HepG2 (cell line): ENCODE measurements around the gene HDAC5. TPM values are rescaled to one million over a fixed set of nuclear protein-coding genes. Genes with fewer than 3 reads are reported as not detected.

Experiments
- ATF1 ChIP-seq: IDR thresholded peaks from 2 replicates; pipeline ENCODE4 v1.6.1; 2016; ENCODE audit warnings: mild to moderate bottlenecking, control low read depth
- CENPX ChIP-seq: sonication (generic); formaldehyde crosslinking; IDR thresholded peaks from 2 replicates; pipeline ENCODE4 v1.9.0; 2021; ENCODE audit warnings: mild to moderate bottlenecking, missing genetic modification reagents, moderate library complexity
- GABPB1 ChIP-seq: IDR thresholded peaks from 2 replicates; pipeline ENCODE4 v1.6.1; 2016; ENCODE audit warnings: mild to moderate bottlenecking, missing genetic modification reagents, moderate library complexity, missing compliant biosample characterization
- ISL2 ChIP-seq: sonication (generic); formaldehyde crosslinking; IDR thresholded peaks from 2 replicates; pipeline ENCODE4 v1.5.0; 2020; ENCODE audit warnings: missing genetic modification reagents
- NCOA2 ChIP-seq: sonication (generic); formaldehyde crosslinking; IDR thresholded peaks from 2 replicates; pipeline ENCODE4 v1.8.0; 2022; ENCODE audit warnings: inconsistent platforms
- NR2F1 ChIP-seq, 2 experiments: fragments of 450-650 bp in 1 of 2; formaldehyde crosslinking in 1 of 2; IDR thresholded peaks; 2 replicates each; pipeline versions ENCODE4 v1.5.0 to v1.6.1; 2016 to 2020; ENCODE audit warnings: mild to moderate bottlenecking in 1 of 2, missing compliant biosample characterization in 1 of 2, missing genetic modification reagents in 1 of 2, moderate library complexity in 1 of 2
- RBM22 ChIP-seq: fragments of 200-400 bp; formaldehyde crosslinking; optimal IDR thresholded peaks from 2 replicates; pipeline ENCODE3; 2017; ENCODE audit warnings: mild to moderate bottlenecking, low read length, moderate library complexity
- SP5 ChIP-seq: IDR thresholded peaks from 2 replicates; pipeline ENCODE4 v1.6.1; 2016; ENCODE audit warnings: low read depth, borderline replicate concordance
- TCF7L2 ChIP-seq: IDR thresholded peaks from 2 replicates; pipeline ENCODE4 v1.6.1; 2011; ENCODE audit warnings: mild to moderate bottlenecking, low read depth, low read length, moderate library complexity
- ZNF138 ChIP-seq: sonication (generic); formaldehyde crosslinking; IDR thresholded peaks from 2 replicates; pipeline ENCODE4 v1.5.0; 2020; ENCODE audit warnings: mild to moderate bottlenecking, low read depth, missing genetic modification reagents
- ZNF619 ChIP-seq: sonication (generic); formaldehyde crosslinking; IDR thresholded peaks from 2 replicates; pipeline ENCODE4 v1.4.0; 2020; ENCODE audit warnings: mild to moderate bottlenecking, missing genetic modification reagents
- ZNF709 ChIP-seq: sonication (generic); formaldehyde crosslinking; IDR thresholded peaks from 2 replicates; pipeline ENCODE4 v1.5.0; 2020; ENCODE audit warnings: mild to moderate bottlenecking, missing genetic modification reagents
- ZNF782 ChIP-seq: sonication (generic); formaldehyde crosslinking; IDR thresholded peaks from 2 replicates; pipeline ENCODE4 v1.4.0; 2020; ENCODE audit warnings: missing genetic modification reagents, mild to moderate bottlenecking, borderline replicate concordance
- ZNF878 ChIP-seq: sonication (generic); formaldehyde crosslinking; IDR thresholded peaks from 2 replicates; pipeline ENCODE4 v1.8.1; 2023; ENCODE audit warnings: mild to moderate bottlenecking, missing genetic modification reagents, moderate library complexity
- ZNF891 ChIP-seq: sonication (generic); formaldehyde crosslinking; IDR thresholded peaks from 2 replicates; pipeline ENCODE4 v1.5.0; 2020; ENCODE audit warnings: mild to moderate bottlenecking, missing genetic modification reagents
- polyA plus RNA-seq, 8 experiments: library from polyadenylated mRNA; depleted of rRNA in 3 of 8; stranded (reverse) in 7 of 8; unstranded in 1 of 8; fragments of >200 nt; fragmentation: Illumina TruSeq in 4 of 8; extraction: Trizol in 4 of 8; gene quantifications; 2 replicates each; pipeline versions ENCODE4 v1.2.1 to v1.2.3, GENCODE V29; 2011 to 2016; ENCODE audit warnings: low read depth in 4 of 8, missing spikeins in 1 of 8, mixed read lengths in 1 of 8; ENCODE audit not compliant: insufficient read depth in 1 of 8
- total RNA-seq, 5 experiments: library from RNA; depleted of rRNA; stranded (reverse); fragments of >200 nt; fragmentation: Illumina TruSeq; extraction: Trizol; gene quantifications; 2 replicates each; pipeline ENCODE4 v1.2.3, GENCODE V29; 2016; ENCODE audit warnings: low read depth in 1 of 5
- TF ChIP-seq, protein P1 (sequence below): sonication (generic); formaldehyde crosslinking; IDR thresholded peaks from 2 replicates; pipeline ENCODE4 v1.4.0; 2020; ENCODE audit warnings: missing genetic modification reagents, borderline replicate concordance
- TF ChIP-seq, protein P2 (sequence below): sonication (generic); formaldehyde crosslinking; IDR thresholded peaks from 2 replicates; pipeline ENCODE4 v1.8.0; 2022; ENCODE audit warnings: low read depth, missing genetic modification reagents
- TF ChIP-seq, protein P3 (sequence below): sonication (generic); formaldehyde crosslinking; IDR thresholded peaks from 2 replicates; pipeline ENCODE4 v1.4.0; 2020; ENCODE audit warnings: missing genetic modification reagents; ENCODE audit errors: not compliant biosample characterization
- TF ChIP-seq, protein P4 (sequence below): sonication (generic); formaldehyde crosslinking; conservative IDR thresholded peaks from 2 replicates; pipeline ENCODE4 v1.4.0; 2020; ENCODE audit warnings: missing genetic modification reagents
- TF ChIP-seq, protein P5 (sequence below): sonication (generic); formaldehyde crosslinking; IDR thresholded peaks from 2 replicates; pipeline ENCODE4 v1.9.0; 2022; ENCODE audit warnings: low read depth, missing genetic modification reagents

Gene HDAC5
- total and polyA plus RNA-seq, 2 of the 13 experiments (the other 11 are each of a cell fraction or from before 2014, with no cell fraction given), result 46.4 to 85.4 TPM

DNA sequence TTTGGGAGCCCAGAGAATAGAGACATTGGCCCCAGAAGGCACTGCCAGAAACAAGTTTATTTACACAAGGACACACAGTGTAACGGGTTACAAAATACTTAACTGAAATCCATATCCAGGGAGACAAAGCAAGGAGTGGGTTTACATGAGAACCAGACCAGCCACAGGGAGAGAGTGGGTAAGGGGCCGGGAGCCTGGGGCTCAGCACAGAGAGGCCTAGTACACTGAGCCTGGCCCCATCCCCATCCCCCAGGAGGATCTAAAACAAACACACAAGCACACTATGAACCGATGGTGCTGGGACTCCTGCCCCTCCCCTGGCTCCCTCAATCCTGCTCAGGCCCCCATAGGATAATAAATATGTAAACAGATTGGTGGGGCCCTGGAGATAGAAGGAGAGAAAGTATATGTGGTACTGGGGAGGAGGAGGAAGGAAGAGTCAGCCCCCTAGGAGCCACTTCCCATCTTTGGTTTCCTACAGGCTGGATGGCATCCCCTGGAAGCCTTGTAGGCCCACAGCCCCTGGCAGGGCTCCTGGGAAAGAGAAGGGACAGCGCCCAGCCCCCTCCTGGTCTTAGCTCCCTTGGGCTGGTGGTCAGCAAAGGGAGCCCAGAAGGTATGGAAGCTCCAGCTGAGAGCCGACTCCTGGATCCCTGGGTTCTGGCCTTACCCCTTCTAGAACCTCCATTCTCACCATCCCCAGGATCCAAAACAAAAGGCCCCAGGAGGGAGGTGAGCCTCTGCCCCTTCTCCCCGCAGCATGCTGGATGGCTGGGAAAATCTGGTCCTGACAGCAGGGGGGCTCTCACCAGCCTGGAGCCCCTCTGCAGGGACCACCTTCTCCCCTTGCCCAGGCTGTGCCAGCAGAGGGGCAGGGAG lies 46.5 kb downstream of the HDAC5 start (continued):
- TF ChIP-seq, protein P1, sequence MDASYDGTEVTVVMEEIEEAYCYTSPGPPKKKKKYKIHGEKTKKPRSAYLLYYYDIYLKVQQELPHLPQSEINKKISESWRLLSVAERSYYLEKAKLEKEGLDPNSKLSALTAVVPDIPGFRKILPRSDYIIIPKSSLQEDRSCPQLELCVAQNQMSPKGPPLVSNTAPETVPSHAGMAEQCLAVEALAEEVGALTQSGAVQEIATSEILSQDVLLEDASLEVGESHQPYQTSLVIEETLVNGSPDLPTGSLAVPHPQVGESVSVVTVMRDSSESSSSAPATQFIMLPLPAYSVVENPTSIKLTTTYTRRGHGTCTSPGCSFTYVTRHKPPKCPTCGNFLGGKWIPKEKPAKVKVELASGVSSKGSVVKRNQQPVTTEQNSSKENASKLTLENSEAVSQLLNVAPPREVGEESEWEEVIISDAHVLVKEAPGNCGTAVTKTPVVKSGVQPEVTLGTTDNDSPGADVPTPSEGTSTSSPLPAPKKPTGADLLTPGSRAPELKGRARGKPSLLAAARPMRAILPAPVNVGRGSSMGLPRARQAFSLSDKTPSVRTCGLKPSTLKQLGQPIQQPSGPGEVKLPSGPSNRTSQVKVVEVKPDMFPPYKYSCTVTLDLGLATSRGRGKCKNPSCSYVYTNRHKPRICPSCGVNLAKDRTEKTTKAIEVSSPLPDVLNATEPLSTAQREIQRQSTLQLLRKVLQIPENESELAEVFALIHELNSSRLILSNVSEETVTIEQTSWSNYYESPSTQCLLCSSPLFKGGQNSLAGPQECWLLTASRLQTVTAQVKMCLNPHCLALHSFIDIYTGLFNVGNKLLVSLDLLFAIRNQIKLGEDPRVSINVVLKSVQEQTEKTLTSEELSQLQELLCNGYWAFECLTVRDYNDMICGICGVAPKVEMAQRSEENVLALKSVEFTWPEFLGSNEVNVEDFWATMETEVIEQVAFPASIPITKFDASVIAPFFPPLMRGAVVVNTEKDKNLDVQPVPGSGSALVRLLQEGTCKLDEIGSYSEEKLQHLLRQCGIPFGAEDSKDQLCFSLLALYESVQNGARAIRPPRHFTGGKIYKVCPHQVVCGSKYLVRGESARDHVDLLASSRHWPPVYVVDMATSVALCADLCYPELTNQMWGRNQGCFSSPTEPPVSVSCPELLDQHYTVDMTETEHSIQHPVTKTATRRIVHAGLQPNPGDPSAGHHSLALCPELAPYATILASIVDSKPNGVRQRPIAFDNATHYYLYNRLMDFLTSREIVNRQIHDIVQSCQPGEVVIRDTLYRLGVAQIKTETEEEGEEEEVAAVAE, result no peak
- TF ChIP-seq ZNF878 (CRISPR knock-in tag) (no peak; the same call in 1 of the 2 replicates), SP5 (peak; percentile 52; the same call in 1 of the 2 replicates), NCOA2 (no peak), ZNF619 (CRISPR knock-in tag) (no peak), ZNF782 (CRISPR knock-in tag) (no peak), TCF7L2 (no peak), ATF1 (CRISPR knock-in tag) (no peak), ZNF709 (CRISPR knock-in tag) (peak; percentile 38; the same call in 1 of the 2 replicates), RBM22 (no peak), GABPB1 (CRISPR knock-in tag) (no peak), ISL2 (CRISPR knock-in tag) (0 out of 2 replicates have a peak, but pooled peaks have one; percentile 32), NR2F1 (CRISPR knock-in tag; IDR thresholded peaks at IDR 0.05) (no peak), ZNF138 (no peak), CENPX (CRISPR knock-in tag) (no peak), ZNF891 (no peak)
- TF ChIP-seq, protein P2, sequence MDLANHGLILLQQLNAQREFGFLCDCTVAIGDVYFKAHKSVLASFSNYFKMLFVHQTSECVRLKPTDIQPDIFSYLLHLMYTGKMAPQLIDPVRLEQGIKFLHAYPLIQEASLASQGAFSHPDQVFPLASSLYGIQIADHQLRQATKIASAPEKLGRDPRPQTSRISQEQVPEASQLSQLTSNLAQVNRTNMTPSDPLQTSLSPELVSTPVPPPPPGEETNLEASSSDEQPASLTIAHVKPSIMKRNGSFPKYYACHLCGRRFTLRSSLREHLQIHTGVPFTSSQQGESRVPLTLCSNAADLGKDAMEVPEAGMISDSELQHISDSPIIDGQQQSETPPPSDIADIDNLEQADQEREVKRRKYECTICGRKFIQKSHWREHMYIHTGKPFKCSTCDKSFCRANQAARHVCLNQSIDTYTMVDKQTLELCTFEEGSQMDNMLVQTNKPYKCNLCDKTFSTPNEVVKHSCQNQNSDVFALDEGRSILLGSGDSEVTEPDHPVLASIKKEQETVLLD, result no peak
- TF ChIP-seq, protein P3, sequence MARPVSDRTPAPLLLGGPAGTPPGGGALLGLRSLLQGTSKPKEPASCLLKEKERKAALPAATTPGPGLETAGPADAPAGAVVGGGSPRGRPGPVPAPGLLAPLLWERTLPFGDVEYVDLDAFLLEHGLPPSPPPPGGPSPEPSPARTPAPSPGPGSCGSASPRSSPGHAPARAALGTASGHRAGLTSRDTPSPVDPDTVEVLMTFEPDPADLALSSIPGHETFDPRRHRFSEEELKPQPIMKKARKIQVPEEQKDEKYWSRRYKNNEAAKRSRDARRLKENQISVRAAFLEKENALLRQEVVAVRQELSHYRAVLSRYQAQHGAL (CRISPR knock-in tag), result no peak
- TF ChIP-seq, protein P4, sequence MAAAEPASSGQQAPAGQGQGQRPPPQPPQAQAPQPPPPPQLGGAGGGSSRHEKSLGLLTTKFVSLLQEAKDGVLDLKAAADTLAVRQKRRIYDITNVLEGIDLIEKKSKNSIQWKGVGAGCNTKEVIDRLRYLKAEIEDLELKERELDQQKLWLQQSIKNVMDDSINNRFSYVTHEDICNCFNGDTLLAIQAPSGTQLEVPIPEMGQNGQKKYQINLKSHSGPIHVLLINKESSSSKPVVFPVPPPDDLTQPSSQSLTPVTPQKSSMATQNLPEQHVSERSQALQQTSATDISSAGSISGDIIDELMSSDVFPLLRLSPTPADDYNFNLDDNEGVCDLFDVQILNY, result no peak
- TF ChIP-seq, protein P5, sequence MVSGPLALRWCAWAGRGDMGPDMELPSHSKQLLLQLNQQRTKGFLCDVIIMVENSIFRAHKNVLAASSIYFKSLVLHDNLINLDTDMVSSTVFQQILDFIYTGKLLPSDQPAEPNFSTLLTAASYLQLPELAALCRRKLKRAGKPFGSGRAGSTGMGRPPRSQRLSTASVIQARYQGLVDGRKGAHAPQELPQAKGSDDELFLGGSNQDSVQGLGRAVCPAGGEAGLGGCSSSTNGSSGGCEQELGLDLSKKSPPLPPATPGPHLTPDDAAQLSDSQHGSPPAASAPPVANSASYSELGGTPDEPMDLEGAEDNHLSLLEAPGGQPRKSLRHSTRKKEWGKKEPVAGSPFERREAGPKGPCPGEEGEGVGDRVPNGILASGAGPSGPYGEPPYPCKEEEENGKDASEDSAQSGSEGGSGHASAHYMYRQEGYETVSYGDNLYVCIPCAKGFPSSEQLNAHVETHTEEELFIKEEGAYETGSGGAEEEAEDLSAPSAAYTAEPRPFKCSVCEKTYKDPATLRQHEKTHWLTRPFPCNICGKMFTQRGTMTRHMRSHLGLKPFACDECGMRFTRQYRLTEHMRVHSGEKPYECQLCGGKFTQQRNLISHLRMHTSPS (CRISPR knock-in tag), result no peak; the same call in 1 of the 2 replicates
